CD1c-positive myeloid dendritic cell (primary cell): ENCODE measurements around the gene GALNT18.
"Not testable (repeated sequence)": the region's sequence is repeated elsewhere in the genome, so short reads cannot be mapped to it uniquely, and the experiment has no call there.

Source experiments
- DNase-seq: peaks from one replicate; pipeline ENCODE4 v3.0.0-alpha.2; 2016; ENCODE audit errors: extremely low spot score

GALNT18 gene

DNA sequence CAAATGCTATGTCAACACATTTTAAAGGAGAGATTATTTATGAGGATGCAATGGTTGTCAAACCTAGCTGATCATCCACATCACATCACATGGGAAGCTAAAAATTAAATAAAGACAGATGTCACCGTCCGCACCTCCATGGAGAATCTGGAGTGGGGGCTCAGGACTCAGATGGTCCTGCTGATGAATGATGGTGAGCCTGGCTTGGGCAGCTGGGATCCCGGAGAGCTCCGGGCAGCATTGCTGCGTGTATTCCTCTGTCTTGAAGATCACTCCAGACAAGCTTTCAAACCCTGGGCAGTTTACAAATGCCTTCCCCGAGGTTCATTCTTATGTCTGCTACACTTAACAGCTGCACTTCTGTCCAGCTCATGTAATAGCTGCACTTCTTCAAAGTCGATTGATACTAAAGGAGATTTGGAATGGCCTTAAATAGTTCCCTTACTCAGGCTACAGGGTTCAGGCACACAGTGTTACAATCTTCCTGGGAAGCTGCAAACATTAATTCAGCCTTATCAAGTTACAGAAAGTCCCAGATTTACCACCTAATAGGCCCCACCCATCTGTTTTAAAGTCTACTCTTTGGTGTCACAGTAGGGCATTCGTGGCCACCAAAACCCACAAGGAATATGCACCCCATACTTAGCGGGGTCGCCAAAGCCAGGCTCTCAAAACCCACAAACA, 234.0 kb downstream of the GALNT18 start:
- DNase-seq, result no peak

DNA sequence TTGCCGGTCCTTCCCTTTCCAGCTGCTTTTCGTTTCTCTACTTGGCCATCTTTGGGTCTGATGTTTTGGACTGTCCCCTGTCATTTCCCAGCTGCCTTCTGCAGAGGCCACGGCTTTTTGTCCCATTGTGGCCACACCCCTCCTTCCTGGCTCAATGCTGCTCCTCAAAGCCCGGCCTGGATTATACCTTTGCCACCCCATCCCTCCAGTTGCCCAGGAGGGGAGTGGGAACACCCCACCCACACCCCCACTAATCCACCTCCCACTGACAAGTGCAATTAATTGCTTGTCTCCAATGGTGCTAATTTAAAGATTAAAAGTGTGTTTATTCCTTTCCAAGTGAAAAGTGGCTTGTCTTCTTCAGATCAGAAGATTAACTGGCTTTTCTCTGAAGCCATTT, 234.6 kb downstream of the GALNT18 start:
- DNase-seq, result no peak

DNA sequence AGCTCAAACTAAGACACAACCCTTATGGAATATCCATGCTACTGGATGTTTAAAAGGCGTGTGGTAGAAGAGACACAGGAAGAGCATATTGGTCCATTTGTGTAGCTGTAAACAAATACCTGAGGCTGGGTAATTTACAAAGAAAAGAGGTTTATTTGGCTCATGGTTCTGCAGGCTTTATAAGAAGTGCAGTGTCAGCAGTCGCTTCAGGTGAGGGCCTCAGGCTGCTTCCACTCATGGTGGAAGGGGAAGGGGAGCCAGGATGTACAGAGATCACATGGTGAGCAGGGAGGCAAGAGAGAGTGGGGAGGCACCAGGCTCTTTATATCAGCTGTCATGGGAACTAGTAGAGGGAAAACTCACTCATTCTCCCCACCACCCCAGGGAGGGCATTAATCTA, 237.0 kb downstream of the GALNT18 start:
- no peak for DNase-seq

DNA sequence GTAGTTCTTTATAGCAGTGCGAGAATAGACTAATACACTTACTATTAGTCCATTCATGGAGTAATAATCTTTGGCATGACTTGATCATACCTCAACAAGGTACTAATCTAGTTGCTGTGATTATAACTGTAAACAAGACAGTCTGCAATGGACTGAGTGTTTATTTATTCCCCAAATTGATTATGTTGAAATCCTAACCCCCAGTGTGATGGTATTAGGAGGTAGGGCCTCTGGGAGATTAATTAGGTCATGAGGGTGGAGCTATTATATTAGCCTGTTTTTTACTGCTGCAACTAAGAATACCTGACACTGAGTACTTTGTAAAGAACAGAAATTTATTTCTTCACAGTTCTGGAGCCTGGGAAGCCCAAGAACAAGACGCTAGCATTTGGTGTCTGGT, 237.8 kb downstream of the GALNT18 start:
- no peak for DNase-seq

DNA sequence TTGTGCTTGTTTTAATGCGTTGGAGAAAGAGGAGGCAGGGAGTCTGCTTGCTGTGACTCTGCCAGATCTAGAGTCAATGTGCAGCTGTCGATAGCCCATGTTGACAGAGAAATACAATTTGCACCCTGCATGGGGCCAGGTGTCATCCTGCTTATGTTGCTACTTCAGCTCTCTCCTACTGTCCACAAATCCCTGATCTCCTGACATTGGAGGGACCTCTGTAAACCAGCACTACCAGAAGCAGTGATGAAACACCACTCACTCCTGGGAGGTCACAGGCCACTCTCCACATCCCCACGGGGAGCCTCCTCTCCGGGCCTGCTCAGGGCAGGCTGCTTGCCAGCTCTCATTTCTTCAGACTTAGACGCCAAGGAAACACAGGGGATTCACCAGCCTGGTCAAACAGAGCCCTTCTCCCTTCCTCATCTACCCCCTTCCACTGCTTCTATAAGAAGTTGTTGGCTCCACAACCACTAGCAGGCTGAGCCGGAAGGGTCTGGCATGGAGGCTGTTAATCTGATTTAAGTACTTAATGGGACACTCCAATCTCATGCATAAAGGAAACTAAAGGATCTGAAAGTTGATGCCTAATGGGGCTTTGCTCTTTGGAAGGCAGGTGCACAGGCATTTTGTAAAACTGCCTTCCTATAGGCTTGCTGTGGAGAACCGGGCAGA, 238.8 kb downstream of the GALNT18 start:
- DNase-seq, result no peak

DNA sequence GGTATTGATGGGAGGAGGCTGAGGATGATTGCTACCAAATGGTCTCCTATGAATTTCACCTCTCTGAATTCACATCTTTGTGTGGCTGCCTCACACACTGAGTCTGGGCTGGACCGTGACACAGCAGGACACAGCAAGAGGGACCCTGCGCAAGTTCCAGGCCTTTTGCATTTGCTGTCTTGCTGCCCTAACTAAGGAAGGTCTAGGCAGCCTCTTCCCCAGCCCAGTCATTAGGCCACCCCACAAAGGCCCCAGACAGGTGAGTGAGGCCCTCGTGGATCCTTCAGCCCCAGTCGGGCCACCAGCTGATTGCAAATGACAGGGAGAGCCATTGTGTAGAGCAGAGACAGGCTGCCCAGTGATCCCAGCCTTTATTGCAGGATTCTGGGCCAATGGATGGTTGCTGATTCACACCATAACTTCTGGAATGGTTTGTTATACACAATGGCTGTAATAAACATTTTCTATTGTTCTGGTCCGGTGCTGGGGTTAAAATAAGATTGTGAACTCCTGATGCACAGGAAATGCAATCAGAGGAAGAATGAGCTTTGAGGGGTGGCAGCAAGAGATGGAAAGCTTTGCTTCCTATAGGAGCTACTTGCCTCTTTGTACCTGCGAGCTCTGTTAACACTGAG, 240.2 kb downstream of the GALNT18 start:
- no peak for DNase-seq

DNA sequence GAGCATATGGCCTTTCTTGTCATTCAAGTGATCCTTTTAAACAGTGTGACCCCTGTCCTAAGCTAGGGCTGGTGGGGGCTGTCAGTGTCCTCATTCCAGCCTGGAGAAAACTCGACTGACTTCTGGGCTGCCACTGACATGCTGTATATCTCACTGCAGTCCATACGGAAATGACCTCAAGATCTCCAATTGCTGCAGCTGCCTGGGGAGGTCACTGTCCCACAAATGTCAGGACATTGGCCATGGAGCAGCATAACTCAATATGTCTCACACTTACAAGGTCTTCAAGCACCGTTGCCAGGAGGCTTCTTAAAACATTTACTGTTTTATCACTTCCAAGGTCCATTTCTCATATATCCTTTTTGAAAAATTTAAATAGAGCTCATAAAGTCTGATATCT, 240.9 kb downstream of the GALNT18 start:
- no peak for DNase-seq

DNA sequence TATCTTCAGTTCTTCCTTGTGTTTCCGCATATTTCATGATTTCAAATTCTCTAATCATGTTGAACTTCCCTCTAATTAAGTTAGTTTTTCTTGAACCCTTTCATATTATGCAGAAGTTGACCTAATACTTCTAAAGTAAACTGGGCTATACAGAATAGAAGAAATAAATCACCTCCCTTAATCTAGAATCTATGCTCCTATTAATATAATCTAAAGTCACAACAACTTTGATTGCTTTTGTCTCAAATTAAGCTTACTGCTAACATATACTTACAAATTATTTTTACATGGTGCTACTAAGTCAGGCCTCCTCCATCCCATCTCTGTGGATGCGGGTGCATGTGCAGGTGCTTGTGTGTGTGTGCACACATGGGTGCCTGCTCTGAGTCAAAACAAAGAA, 241.5 kb downstream of the GALNT18 start:
- DNase-seq, result no peak

DNA sequence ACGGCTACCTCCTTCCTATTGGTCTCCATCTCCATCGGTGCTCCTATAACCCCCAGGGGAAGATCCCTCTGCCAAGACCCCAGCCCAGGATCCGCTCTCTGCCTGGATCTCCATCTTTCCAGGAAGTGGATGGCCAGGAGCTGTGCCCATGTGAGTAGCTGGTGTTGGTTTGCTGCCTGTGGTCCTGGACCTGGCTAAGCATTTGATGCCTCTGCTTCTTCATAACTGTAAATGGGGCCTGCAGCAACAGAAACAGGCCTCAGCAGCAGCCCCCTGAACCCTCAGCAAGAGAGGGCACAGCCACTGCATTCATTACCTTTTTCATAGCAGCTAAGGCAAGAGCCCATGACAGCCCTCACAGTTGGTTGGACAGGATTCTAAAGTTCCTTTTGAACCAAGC, 242.1 kb downstream of the GALNT18 start:
- no peak for DNase-seq

DNA sequence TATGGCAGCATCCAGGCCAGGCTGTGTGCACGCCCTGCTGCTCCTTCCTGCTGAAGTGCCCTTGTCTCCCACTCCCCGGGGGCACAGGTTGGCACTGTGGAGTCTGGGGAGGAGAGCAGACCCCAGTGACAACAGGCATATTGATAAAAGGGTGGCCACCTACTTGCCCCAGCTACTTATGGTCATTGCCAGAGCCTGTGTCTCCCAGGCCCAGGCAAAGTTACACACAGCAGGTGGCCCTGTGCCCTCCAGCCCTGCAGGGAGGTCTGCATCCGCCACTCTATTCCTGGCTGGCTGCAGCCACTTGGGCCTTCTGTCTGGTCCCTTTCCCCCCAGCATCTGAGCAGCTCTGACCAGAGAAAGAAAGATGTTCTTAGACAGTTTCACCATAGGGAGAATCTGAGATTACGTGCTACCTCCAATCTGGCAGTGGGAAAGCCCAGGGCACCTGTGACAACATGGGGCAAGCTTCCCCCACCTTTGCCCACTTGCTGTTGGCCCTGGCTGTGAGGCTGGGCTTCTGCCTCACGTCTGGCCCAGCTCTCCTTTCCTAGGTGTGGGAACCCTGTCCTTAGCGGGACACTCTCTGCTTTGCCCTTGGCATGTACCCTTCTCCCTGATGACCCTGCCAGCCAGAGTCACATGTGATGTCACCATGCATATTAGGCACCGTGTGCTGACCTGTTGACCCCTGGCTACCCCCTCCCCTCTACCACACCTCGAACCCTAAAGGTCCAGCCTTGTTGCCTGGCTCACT, 243.4 kb downstream of the GALNT18 start:
- no peak for DNase-seq

DNA sequence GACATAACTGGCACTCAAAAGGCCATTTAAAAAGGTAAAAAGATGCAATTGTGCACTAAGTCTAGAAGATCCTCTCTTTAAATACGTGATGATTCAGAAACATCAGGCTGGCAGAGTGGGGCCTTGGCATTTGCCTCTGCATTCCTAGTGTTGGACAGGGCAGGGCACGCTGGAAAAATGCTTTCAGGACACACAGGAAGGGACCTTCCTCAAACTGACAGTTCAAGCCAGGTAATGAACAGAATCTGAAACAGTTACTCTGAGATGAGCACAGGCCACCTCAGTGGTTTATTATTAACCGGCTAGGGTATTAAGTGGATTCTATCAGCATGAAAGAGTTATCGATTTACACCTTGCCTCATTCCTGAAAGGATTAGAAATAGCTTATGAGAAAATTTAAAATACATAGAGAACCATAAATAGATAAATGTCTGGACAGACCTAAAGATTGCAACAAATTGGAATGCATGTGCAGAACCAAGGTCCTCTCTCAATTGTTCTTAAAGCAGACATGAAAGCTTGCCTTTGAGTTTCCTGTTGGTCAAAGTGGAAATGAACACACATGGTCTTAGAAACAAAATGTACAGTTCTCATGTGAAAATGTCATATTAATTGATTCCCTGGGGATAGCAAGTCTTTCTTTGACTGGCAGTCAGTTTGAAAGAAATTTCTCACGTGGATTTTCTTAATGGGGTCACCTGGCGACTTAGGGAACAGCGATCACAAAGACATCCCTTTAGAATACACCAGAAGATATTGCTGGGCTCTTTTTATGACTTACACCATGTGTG, 247.3 kb downstream of the GALNT18 start:
- no peak for DNase-seq

DNA sequence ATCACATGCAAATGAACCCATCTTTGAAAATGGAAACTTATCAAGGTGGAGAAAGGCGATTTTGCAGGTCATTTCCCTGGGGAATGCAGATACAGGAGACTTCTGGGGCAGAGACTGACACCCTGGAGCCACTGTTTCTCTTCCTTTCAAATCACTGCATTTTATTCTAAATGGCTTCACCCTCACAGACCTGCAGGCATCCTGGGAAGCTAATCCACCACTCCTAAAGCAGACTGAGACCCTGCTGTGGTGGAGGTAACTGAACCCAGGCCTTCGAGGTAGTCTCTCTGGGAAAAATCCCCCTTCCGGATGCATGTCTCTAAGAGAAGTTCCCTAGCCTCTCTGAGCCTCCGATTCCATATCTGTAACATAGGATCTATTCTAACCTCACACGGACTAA, 247.9 kb downstream of the GALNT18 start:
- DNase-seq, result no peak

DNA sequence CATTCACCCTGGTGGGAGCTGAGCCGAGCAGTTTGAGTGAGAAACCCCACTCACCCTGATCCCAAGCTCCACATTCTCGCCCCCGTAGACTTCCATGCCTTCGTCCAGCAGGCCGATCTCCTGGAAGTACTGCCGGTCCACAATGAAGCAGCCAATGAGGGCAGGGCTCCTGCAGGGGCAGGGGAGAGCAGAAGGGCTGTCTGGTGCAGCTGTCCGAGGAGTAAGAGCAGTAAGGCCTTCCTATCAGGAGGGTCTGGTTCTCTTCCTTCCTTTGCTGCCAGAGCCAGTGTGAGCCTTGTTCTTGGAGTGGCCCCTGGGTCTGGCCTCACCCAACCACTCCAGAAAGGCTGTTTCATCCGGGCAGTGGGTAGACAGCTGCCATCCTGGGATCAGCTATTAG, 249.3 kb downstream of the GALNT18 start:
- DNase-seq, result no peak

DNA sequence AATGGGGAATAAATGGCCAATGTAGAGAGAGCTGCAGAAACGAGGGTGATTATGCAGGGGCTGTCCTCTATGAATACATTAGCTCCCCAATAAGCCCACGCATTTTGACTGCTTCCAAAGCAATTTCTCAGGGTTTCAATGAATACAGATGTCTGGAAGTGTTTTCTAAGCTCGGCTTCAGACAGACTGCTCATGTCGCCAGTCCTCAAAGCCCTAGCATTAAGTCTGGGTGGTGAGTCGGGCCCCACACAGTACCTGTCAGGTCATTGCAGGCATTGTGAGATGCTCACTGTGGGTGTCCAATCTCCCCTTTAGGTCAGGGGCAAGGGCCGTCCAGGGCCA, 250.9 kb downstream of the GALNT18 start:
- DNase-seq, result no peak

DNA sequence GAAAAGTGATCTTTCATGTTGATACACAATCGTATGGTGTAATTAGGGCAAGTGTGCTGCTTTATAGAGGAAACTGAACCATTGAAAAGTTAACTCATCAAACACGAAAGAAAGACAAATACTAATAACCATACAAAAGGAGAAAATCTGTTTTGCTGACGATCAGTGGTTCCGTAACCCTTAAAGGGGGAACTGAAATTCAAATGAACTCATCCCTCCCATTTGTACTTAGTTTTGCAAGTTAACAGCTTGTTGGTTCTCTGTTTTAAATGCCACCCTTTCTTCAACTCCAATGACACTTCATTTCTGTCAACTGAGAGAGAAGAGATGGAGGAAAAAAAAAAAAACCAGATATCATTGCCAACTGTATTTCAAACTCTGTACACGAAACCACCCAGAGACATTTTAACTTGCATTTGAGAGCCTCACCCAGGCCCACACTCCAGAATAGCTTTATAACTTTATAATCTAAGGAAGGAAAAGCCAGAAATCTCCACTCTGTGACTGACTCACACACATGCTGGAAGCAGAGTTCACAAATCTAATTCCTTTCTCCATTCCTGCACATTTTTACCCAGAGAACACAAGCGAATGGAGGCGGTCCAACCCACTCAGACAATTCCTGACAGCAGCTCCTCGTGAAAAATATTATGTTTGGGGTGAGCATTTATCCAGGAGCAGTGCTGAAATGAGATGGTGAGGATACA, 251.4 kb downstream of the GALNT18 start:
- peak; percentile 87 for DNase-seq

DNA sequence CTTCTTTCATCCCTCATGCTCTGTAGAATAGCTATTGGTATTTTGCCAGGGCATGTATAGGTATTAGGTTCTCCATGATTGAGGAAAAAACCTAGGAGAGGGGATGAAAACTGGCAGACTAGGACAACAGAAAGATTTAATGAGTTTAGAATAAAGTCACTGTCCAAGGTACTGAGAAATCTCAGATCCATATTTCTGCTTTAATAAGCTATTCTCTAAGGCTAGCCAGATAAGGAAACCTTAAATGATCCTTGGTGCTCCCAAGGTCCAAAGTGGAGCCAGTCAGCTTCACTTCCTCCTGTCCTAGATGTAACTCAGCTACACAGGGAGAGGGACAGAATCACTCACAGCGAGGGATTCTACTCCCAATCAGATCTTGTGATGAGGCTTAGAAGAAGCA, 255.0 kb downstream of the GALNT18 start:
- DNase-seq, result no peak

DNA sequence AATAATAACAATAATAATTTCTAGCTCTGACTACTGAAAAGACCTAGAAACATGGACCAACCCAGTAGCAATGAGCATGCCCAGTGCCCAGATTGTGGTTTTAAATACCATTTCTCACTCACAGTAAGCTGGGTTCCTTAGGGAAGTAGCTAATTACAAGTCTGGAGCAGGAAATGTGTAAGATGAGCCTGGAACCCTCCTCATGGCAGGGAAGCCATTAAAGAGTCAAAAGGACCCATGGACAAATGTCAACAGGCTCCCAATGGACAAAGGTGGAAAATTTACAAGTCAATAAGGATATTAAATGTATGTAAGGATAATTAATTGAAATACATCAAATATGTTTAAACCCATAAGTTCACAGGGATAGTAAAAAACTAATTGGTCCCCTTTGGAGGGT, 258.1 kb downstream of the GALNT18 start:
- DNase-seq, result no peak

DNA sequence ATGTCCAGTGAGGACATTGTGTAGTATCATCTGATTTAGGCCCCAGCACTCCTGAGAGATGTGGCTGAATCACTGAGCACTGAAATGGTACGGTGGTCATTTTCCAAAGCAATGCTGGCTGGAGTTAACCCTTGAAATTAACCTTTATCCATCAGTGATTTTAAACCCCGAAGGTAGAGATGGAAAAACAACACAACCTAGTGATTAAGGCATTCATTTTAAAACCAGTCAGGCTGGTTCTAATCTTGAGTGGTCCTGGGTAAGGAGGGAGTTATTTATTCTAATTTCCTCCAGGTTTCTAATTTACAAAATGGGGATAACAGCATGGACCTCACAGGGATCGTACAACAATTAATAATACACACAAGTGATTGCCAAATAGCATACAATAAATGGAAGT, 262.2 kb downstream of the GALNT18 start:
- DNase-seq, result no peak

DNA sequence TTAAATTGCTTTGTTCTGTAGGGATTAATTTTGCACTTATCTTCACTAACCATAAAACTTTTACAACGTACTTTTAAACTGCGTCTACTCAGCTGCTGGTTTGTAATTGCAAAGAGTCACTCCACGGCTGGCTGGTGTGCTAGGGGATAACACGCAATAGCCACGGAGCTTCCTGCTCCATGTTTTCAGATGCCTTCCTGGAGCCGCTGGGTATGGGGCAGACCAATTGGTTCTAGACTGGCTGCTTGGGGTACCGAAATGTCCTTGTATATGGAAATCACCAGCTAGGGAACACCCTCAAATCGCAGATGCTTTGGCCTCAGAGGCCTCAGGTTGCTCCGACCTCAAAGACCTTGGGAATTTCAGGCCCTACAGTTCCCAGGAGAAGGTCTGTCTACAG, 265.0 kb downstream of the GALNT18 start:
- no peak for DNase-seq

DNA sequence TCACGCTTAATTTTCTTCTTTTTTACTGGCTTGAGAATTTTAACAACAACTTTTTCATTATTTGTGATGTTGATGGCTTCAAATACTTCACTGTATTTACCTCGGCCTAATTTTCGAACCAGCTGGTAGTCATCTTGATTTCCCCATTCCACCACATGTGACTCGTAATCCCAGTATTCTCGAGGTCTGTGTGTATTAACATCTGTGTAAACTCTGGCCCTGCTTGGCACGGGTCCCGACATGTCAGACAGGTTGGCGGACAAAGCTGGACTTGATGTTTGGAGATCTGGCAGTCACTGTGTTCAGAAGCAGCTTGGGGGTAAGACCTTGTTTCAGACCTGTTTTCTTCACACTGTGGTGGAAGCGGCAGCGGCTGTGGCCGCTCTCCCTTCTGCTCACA, 268.9 kb downstream of the GALNT18 start, which contains the start of gene CSNK2A3:
TSS of gene CSNK2A3 (minus strand) at position 373 of the 400 bp plus-strand sequence. CDS start at position 242, 131 bp downstream.
- not testable (repeated sequence) for DNase-seq

DNA sequence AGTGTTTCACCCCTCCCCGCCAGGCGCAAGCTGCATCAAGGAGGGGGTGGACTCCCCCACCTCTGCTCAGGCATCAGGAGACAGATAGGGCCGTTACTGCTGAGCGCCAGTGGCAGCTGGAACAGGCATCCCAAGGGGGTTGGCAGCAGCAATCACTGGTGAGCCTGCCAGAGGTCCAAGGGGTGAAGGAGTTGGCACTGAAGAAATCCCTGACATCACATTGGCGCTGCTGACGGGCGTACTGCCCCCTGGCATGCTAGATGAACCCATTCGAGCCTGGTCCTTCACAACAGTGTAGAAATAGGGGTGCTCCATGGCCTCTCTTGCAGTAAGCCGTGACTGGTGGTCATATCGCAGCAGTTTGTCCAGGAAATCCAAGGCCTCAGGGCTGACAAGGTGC, 270.0 kb downstream of the GALNT18 start:
- DNase-seq, result not testable (repeated sequence)
